ENCODE measurements around the gene USP5.
"Not testable (repeated sequence)": the region's sequence is repeated elsewhere in the genome, so short reads cannot be mapped to it uniquely, and the experiment has no call there.

USP5 gene

DNA sequence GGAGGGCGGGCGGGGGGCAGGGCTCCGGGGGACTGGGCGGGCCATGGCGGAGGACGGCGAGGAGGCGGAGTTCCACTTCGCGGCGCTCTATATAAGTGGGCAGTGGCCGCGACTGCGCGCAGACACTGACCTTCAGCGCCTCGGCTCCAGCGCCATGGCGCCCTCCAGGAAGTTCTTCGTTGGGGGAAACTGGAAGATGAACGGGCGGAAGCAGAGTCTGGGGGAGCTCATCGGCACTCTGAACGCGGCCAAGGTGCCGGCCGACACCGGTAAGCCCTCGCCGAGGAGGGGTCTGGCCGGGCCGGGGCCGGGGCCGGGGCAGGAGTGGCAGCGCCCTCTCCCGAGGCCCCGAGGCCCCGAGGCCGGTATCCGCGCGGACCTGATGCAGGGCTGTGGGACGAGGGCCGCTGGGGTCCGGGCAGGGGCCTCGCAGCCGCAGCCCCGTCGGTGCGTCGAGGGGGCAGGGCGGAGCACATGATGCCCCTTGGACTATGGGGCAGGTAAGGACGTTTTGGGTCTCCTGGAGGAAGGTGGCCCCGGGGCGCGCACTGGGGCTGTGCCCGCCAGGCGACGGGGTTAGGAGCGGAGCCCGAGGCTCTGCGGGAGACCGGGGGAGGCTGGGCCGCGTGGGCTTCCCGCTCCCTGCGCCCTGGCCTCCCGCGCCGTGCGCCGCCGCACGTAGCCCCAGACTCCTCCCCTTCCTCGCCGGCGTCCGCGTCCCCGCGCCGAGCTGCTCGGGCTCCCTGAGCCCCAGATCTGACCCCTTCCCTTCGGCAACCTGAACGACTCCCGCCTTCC is 15.7 kb downstream of the USP5 start, which contains the start of gene TPI1:
TPI1 (plus strand) TSS at position 119 of the 798 bp plus-strand sequence; CDS start at position 155, 36 bp downstream.
- peak; percentile 48 for DNase-seq

DNA sequence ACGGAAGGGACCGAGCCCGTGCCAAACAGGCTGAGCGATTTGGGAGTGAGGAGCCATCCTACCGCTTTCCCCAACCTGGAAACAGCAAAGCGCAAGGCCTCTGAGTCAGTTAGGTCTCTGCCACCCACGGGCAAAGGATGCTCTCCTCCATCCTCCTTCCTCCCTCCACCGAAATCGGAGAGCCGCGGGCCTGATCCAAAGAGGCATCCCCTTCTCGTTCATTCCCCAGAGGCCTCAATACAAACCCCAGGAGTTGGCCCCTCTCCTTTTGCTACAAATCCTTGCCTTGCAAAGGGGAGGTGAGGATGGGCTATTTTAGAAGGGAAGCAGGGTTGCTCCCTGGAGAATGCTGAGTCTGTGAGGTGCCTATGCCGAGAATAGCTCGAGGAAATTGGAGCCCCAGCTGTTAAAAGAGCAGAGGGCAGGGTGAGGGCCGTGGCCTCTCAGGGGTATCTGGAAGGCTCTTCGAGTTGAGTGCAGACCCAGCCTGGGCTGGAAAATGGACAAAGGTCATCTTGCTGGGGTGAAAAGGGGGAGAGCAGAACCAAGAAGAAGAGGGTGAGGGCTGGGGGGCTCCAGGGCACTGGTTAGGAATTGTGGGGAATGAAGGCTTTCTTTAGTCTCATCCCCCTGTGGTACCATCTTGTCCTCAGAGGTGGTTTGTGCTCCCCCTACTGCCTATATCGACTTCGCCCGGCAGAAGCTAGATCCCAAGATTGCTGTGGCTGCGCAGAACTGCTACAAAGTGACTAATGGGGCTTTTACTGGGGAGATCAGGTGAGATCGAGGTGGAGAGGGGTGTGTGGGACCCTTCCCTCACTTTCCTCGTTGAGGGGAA is 16.5 kb downstream of the USP5 start:
- no peak for DNase-seq

DNA sequence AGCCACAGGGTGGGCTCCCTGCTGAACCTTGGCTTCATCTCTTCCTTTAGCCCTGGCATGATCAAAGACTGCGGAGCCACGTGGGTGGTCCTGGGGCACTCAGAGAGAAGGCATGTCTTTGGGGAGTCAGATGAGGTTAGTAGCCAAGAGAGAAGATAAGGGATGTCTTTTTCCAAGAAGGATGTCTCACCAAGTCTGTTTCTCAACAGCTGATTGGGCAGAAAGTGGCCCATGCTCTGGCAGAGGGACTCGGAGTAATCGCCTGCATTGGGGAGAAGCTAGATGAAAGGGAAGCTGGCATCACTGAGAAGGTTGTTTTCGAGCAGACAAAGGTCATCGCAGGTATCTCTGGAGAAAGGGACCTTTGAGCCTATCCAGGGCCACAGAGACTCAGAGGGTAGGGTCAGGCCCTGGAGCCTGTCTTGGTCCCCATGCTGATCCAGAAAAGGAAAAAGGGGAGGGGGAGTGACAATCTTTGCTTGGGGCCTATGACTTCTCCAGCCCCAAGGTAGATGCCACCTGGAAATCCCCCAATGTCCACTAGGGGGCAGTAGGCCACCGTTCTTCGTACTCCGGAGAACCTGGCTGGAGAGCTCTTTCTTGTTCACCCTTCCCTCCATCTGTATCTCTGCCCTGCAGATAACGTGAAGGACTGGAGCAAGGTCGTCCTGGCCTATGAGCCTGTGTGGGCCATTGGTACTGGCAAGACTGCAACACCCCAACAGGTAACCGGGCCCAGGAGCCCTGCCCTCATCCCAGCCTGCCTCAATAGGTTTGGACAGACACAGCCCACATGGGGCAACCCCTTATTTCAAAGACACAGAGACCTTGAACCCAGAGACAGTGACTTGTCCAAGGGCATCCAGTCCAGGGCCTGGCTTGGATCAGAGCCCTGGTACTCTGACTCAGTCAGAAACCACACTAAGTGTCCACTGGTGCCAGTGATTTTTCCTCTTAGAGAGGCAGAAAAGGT is 17.4 kb downstream of the USP5 start:
- DNase-seq: peak; percentile 27

DNA sequence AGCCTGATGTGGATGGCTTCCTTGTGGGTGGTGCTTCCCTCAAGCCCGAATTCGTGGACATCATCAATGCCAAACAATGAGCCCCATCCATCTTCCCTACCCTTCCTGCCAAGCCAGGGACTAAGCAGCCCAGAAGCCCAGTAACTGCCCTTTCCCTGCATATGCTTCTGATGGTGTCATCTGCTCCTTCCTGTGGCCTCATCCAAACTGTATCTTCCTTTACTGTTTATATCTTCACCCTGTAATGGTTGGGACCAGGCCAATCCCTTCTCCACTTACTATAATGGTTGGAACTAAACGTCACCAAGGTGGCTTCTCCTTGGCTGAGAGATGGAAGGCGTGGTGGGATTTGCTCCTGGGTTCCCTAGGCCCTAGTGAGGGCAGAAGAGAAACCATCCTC is 18.4 kb downstream of the USP5 start:
- not testable (repeated sequence) for DNase-seq

DNA sequence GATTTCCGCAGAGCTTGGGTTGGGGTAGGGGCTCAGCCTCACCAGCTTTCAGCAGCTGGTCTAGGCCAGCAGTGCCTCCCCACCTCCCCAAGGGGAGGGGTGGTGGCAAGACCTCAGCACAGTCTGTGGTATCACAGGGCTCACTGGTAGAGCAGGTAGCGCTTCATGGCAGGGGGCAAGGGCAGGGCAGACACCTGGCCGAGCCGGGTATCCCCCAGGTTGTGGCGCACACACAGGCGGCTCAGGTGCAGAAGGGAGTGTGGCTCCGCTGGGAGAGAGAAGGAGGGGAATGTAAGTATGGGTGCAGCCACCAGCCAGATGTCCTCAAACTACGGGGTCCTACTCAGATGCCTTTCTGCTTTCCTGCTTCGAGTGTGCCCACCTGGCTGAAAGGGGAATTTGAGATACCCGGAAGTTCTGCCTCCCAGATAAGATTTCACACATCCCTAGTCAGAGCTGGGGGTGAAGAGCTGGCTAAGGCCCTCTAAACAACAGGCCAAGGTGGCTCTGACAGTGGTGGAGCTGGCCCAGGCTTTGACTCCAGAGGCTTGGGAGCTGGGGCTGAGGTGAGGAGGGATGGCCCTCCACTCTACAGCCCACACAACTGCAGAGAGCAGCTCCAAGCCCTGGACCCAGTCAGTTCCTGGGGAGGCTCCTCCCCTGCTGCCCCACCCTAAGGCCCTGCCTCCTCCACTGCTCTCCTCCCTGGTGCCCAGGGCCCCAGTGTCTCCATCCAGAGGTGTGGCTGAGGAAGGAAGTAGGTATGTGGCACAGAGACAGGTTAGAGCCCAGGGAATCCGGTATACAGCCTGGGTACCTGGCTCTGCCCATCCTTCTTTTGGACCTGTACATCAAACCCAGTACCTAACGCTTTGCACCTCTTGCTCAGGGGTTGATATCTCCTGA is 19.4 kb downstream of the USP5 start:
- no peak for DNase-seq

DNA sequence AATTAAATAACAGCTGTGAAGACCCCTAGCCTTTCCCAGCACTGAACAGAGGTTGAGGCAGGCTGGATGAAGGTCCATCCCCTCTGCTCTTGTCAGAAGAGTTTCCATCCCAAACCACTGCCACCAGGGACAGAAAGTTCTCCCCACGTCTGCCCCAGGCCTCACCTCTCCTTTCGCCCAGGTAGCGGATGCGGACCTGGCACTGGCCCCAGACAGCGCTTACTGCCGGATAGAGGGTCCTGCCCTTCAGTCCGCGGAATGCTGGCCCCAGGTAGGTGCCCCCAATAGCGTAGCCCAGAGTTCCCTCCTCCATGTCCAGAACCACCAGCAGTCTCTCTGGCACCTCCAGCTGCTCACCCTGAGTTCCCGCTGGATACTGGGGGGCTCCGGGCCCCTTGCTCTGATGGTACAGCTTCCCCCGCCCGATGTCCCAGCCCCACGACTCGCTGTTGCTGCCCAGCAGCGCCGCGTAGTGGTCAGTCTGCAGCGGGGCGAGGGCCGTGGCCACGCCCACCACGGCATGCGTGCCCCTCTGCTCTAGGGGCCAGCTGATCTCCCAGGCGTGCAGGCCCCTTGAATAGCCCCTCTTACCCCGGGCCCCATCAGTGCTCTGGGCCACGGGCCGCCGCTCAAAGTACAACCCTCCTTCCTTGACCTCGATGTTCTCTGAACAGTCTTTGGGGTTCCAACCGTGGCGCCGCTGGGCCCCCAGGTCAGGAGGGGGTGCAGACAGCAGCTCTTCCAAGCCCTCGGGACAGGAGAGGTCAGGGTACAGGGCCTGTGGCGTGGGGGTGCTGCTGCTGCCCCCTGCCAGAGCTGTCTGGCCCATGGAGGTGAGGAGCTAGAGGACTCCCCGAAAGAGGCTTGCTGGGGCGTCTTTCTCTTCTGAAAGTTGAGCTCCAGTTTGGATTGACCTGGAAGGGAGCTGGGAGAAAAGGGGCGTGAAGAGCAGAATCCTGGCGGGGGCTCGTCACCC is 20.4 kb downstream of the USP5 start:
- DNase-seq: peak; percentile 34

DNA sequence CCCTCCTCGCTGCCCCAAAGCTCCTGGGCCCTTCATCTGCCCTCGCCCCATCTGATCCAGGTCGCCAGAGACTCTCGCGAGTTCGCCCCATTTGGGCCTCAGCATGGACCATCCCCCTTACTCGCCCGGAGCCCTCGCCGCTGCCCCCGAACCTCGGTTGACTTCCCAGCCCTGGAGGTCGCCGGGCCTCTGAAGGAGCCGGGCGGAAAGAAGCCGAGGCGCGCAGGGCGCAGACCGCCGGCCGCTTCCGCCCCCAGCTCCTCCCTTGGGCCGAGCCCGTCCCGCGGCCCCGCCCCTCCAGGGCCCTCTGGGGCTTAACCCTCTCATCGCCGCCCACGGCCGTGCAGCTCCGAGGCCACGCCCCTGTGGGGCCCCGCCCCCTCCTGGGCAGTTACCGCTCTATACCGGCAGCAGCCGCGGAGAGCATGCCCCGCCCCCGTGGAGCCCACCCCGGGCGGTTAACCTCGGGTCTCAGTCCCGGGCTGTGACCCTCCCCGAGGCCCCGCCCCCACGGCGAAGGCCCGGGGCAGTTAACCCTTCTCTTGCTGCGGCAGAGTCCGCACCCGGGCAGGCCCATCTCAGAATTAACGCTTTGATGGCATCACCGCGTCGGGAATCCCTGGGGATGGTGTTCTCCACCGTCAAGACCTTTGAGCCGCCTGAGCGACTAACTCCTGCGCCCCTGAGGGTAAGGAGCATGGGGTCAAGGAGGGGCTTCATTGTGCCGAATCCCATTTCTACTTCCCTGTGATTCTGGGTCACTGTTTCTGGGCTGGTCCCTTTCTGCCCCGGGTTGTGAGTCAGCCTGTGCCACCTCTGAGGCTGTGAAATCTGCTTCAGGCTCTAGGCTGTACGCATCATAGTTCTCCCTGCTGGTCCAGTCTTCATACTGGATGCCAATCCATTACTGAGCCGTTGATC is 21.4 kb downstream of the USP5 start, which contains the start of gene SPSB2:
SPSB2 (minus strand) TSS at position 210 of the 921 bp plus-strand sequence. CDS start 402 bp downstream, outside the sequence.
- DNase-seq: peak; percentile 74

DNA sequence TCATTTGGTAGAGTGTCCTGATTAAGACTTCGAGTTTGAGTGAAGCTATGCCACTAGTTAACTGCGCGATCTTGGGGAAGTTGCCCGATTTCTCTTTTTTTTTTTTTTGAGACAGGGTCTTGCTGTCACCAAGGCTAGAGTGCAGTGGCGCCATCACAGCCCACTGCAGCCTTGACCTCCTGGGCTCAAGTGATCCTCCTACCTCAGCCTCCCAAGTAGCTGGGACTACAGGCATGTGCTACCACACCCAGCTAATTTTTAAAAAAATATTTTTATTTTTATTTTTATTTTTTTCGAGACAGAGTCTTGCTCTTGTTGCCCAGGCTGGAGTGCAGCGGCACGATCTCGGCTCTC is 22.0 kb downstream of the USP5 start:
- not testable (repeated sequence) for DNase-seq

DNA sequence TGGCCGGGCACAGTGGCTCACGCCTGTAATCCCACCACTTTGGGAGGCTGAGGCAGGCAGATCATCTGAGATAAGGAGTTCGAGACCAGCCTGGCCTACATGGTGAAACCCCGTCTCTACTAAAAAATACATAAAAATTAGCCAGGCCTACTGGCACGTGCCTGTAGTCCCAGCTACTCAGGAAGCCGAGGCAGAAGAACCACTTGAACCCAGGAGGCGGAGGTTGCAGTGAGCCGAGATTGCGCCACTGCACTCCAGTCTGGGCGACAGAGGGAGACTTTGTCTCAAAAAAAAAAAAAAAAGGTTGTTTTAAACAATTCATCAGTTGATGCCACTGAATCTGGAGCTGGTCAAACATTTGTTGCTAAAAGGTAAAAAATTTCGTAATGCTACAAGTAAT is 27.9 kb downstream of the USP5 start:
- DNase-seq: not testable (repeated sequence)

DNA sequence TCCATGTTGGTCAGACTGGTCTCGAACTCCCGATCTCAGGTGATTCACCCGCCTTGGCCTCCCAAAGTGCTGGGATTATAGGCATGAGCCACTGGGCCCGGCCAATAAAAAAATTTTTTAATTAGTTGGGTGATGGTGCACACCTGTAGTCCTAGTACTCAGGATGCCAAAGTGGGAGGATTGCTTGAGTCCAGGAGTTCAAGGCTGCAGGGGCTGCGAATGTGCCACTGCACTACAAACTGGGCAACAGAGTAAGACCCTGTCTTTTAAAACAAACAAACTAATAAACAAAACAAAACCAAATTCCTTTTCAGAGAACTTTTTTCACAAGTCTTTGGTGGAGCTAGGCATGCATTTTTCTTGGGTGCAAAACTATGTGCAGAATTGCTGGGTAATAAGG is 31.3 kb downstream of the USP5 start:
- no peak for DNase-seq

DNA sequence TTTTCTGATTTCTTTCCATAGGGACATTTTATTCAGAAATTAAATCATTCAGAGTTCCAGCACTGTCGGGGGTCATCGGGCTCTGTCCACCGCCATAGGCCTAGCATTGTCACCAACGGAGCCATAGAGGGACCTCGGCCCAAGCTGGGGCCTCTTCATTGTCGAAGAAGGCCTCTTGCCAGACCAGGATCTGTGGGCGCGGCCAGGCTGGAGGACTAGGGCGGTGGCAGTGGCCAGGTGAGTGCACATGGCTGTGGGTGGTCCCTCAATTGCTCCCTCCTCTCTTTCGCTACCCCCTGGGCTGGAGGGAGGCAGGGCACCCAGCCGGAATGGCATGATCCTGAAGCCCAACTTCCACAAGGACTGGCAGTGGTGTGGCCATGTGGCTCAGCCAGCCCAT is 31.7 kb downstream of the USP5 start:
- no peak for DNase-seq

DNA sequence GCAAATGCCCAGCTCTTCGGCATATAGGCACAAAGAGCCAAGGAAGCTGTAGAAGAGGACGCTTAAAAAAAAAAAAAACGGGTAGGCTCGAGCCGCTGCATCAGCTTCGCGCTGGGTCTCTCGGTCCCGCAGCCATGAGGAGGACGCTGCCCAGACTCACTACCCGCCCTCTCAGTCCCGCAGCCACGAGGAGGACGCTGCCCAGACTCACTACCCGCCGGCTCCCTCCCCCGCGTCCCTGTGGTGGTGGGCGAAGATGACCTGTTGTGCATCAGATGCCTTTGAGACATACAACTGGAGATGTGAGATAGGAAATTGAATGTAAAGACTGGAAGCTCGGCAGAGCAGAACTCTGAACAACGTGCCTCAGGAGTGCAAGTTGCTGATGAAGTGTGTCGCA is 32.6 kb downstream of the USP5 start:
- no peak for DNase-seq

DNA sequence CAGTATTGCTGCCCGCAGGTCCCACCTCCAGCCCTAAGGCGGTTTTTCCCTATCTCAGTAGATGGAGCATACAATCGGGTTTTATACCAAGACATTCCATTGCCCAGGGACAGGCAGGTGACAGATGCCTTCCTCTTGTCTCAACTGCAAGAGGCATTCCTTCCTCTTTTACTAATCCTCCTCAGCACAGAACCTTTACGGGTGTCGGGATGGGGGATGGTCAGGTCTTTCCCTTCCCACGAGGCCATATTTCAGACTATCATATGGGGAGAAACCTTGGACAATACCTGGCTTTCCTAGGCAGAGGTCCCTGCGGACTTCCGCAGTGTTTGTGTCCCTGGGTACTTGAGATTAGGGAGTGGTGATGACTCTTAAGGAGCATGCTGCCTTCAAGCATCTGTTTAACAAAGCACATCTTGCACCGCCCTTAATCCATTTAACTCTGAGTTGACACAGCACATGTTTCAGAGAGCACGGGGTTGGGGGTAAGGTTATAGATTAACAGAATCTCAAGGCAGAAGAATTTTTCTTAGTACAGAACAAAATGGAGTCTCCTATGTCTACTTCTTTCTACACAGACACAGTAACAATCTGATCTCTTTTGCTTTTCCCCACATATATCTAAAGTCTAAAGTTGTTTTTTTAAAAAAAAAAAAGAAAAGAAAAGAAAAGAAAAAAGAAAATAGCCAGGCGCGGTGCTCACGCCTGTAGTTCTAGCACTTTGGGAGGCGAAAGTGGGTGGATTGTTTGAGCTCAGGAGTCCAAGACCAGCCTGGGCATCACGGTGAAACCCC is 34.5 kb downstream of the USP5 start:
- DNase-seq: not testable (repeated sequence)

DNA sequence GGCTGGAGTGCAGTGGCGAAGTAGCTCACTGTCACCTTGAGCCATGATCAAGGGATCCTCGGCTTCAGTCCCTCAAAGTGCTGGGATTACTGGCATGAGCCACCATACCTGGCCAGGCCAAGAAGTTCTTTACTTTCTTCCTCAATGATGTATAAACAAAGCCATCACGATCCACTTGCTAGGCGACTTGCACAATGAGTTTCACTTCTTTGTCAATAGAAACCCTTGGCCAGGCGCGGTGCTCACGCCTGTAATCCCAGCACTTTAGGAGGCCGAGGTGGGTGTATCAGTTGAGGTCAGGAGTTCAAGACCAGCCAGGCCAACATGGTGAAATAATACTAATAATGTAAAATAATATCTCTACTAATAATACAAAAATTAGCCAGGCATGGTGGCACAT is 35.5 kb downstream of the USP5 start:
- no peak for DNase-seq

DNA sequence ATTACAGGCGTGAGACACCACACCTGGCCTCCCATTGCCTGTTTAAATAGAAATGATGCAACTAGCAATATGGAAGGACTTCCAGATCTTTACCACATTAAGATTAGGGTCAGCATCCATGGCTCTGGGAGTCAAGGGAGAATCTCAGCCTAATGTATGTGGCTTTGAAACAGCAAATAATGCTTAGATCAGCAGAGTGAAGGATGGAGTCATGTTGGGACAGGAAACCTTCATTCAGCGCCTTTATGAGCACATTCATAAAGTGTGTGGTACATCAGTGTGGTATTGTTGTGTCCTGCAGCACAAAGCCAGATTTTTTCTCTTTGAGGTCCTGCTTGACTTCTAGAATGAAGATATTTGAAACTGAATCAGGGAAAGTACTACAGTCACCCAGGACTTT is 36.4 kb downstream of the USP5 start:
- DNase-seq: no peak

DNA sequence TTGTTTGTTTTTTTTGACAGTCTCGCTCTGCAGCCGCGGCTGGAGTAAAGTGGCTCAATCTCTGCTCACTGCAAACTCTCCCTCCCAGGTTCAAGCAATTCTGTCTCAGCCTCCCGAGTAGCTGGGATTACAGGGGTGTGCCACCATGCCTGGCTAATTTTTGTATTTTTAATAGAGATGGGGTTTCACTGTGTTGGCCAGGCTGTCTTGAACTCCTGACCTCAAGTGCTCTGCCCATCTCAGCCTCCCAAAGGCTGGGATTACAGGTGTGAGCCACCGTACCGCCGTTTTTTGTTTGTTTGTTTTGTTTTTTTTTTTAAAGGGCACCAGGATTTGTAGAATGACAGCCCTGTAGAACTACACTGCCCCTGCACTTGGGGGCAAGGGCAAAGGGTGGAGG is 36.8 kb downstream of the USP5 start:
- DNase-seq: not testable (repeated sequence)

DNA sequence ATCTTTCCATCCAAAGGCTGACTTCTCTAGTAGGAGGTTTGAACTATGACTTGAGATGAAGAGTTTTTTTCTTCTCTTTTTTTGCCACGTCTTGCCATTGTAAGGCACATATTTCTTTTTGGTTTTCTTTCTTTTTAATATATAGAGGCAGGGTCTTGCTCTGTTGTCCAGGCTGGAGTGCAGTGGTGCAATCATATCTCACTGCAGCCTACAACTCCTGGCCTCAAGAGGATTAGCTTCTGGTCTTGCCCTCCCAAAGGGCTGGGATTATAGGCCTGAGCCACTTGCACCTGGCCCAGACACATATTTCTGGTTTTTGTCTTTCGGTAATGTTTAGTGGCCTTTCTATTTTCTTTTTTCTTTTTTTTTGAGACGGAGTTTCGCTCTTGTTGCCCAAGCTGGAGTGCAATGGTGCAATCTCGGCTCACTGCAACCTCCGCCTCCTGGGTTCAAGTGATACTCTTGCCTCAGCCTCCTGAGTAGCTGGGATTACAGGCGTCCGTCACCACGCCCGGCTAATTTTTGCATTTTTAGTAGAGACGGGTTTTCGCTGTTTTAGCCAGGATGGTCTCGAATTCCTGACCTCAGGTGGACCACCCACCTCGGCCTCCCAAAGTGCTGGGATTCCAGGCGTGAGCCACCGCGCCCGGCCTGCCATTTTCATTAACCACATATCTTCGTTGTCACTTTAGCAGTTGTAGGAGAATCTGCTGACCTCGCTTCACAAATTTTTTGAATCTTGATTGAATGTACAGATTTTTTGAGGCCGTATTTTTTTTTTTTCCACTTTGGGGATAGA is 38.0 kb downstream of the USP5 start:
- DNase-seq: not testable (repeated sequence)
